Pons (tissue), 1 donor: ENCODE data around the gene CUL1.

Experiments used
- DNase-seq: peaks from one replicate; pipeline ENCODE4 v3.0.0-alpha.2; 2016; ENCODE audit warnings: low spot score

Gene CUL1

DNA sequence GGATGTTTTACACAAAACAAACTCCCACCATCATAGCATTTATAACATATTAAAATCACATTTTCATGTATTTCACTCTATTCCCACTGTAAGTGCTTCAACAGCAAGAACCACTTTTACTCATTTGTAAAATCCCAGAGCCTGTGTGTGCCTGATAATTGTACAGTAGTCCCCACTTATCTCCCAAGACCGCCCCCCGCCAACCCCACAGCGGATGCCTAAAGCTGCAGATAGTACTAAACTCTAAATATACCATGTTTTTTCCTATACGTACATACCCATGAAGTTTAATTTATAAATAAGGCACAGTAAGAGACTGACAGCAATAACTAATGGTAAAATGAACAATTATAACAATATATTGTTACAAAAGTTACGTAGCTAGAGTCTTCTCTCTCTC is 151.9 kb downstream of the CUL1 start:
- no peak for DNase-seq
